Liver (tissue), 9 donors: Measurements from ENCODE around the gene SLC41A1. TPM values are rescaled to one million over a fixed set of nuclear protein-coding genes. Genes with fewer than 3 reads are reported as not detected.

Experiments
- DNase-seq: peaks from one replicate; pipeline ENCODE4 v3.0.0-alpha.2; 2017; ENCODE audit warnings: low spot score
- H3K27ac ChIP-seq, 2 donors: one replicate each; pipeline ENCODE4 v1.7.0; 2013; ENCODE audit warnings: inconsistent platforms in 2 of 2, low read length in 2 of 2, control low read depth in 1 of 2, low read depth in 1 of 2, mild to moderate bottlenecking in 1 of 2
- H3K27me3 ChIP-seq, 4 donors: one replicate each; pipeline versions ENCODE4 v1.6.1 to v1.7.0; 2013; ENCODE audit warnings: low read length in 3 of 4, inconsistent platforms in 1 of 4, mild to moderate bottlenecking in 1 of 4, moderate library complexity in 1 of 4; ENCODE audit not compliant: control insufficient read depth in 4 of 4, insufficient read depth in 4 of 4
- H3K36me3 ChIP-seq, 4 donors: one replicate each; pipeline versions ENCODE4 v1.6.1 to v1.7.0; 2013; ENCODE audit warnings: low read length in 3 of 4, mild to moderate bottlenecking in 3 of 4, low read depth in 1 of 4, moderate library complexity in 1 of 4; ENCODE audit not compliant: control insufficient read depth in 4 of 4, insufficient read depth in 3 of 4
- H3K4me1 ChIP-seq, 4 donors: one replicate each; pipeline versions ENCODE4 v1.6.1 to v1.7.0; 2013; ENCODE audit warnings: low read length in 3 of 4, mild to moderate bottlenecking in 3 of 4, moderate library complexity in 1 of 4; ENCODE audit not compliant: control insufficient read depth in 4 of 4, insufficient read depth in 4 of 4
- H3K4me3 ChIP-seq, 3 donors: one replicate each; pipeline versions ENCODE4 v1.6.1 to v1.7.0; 2013; ENCODE audit warnings: low read length in 3 of 3, control low read depth in 1 of 3, low read depth in 1 of 3, mild to moderate bottlenecking in 1 of 3
- H3K9ac ChIP-seq, 2 donors: one replicate each; pipeline ENCODE4 v1.7.0; 2013; ENCODE audit warnings: low read length in 2 of 2, mild to moderate bottlenecking in 2 of 2, moderate library complexity in 2 of 2, control low read depth in 1 of 2, low read depth in 1 of 2
- H3K9me3 ChIP-seq, 4 donors: one replicate each; pipeline versions ENCODE4 v1.6.1 to v1.7.0; 2013; ENCODE audit warnings: low read length in 3 of 4; ENCODE audit not compliant: control insufficient read depth in 4 of 4
- CTCF ChIP-seq: fragments of 150-350 bp; IDR thresholded peaks from 2 replicates; pipeline ENCODE4 v1.5.1; 2017; ENCODE audit warnings: improper control_type of control experiment, low read depth, low read length; ENCODE audit not compliant: missing input control
- EGR1 ChIP-seq, 2 donors: IDR thresholded peaks; 2 replicates each; pipeline ENCODE4 v1.6.1; 2016 to 2018; ENCODE audit warnings: antibody characterized with exemption in 2 of 2, low read depth in 2 of 2
- FOXA1 ChIP-seq: IDR thresholded peaks from 2 replicates; pipeline ENCODE4 v1.6.1; 2016; ENCODE audit warnings: antibody characterized with exemption
- FOXA2 ChIP-seq: IDR thresholded peaks from 2 replicates; pipeline ENCODE4 v1.6.1; 2016; ENCODE audit warnings: antibody characterized with exemption
- GABPA ChIP-seq, 2 donors: IDR thresholded peaks in 1 of 2; conservative IDR thresholded peaks in 1 of 2; 2 replicates each; pipeline ENCODE4 v1.6.1; 2016; ENCODE audit warnings: antibody characterized with exemption in 2 of 2, mild to moderate bottlenecking in 1 of 2, moderate library complexity in 1 of 2
- HNF4A ChIP-seq, 2 donors: conservative IDR thresholded peaks; 2 replicates each; pipeline ENCODE4 v1.6.1; 2016; ENCODE audit warnings: antibody characterized with exemption in 2 of 2, mild to moderate bottlenecking in 2 of 2
- JUND ChIP-seq, 2 donors: IDR thresholded peaks; 2 replicates each; pipeline ENCODE4 v1.6.1; 2016; ENCODE audit warnings: antibody characterized with exemption in 2 of 2
- NR2F2 ChIP-seq: IDR thresholded peaks from 2 replicates; pipeline ENCODE4 v1.6.1; 2016; ENCODE audit warnings: antibody characterized with exemption
- RAD21 ChIP-seq, 2 donors: IDR thresholded peaks; 2 replicates each; pipeline ENCODE4 v1.6.1; 2016; ENCODE audit warnings: antibody characterized with exemption in 2 of 2, mild to moderate bottlenecking in 2 of 2
- RXRA ChIP-seq, 2 donors: IDR thresholded peaks; 2 replicates each; pipeline ENCODE4 v1.6.1; 2017 to 2018; ENCODE audit warnings: antibody characterized with exemption in 2 of 2, mild to moderate bottlenecking in 1 of 2
- SP1 ChIP-seq: IDR thresholded peaks from 2 replicates; pipeline ENCODE4 v1.6.1; 2018; ENCODE audit warnings: antibody characterized with exemption, mild to moderate bottlenecking
- TAF1 ChIP-seq: conservative IDR thresholded peaks from 2 replicates; pipeline ENCODE4 v1.6.1; 2016; ENCODE audit warnings: antibody characterized with exemption, mild to moderate bottlenecking
- ZBTB33 ChIP-seq: IDR thresholded peaks from 2 replicates; pipeline ENCODE4 v1.6.1; 2016; ENCODE audit warnings: antibody characterized with exemption
- WGBS: extraction: QIAGEN DNeasy Blood & Tissue Kit; methylation state at CpG from one replicate; pipeline ENCODE4 v1.1.7; 2013; 5-methylcytosine and 5-hydroxymethylcytosine counted together
- polyA plus RNA-seq, 2 donors: library from polyadenylated mRNA; stranded (reverse) in 1 of 2; unstranded in 1 of 2; fragments of 200-250 nt in 1 of 2; fragments of >200 nt in 1 of 2; fragmentation: Nextera tagmentation in 1 of 2; extraction: Ambion mirVana in 1 of 2; gene quantifications; one replicate each; pipeline versions ENCODE4 v1.2.1 to v1.2.3, GENCODE V29; 2013 to 2015
- total RNA-seq, 2 donors: library from RNA; depleted of rRNA; stranded (reverse); fragments of >200 nt; gene quantifications; one replicate each; pipeline ENCODE4 v1.2.3, GENCODE V29; 2014
- TF ChIP-seq, protein P1 (sequence below): IDR thresholded peaks from 2 replicates; pipeline ENCODE4 v1.6.1; 2016; ENCODE audit warnings: antibody characterized with exemption, mild to moderate bottlenecking
- TF ChIP-seq, protein P2 (sequence below): IDR thresholded peaks from 2 replicates; pipeline ENCODE4 v1.6.1; 2016; ENCODE audit warnings: antibody characterized with exemption
- donor health status: healthy.
- donor health status: healthy.
- donor health status: healthy.
- donor health status: healthy.
- donor health status: healthy.

The SLC41A1 gene
- total and polyA plus RNA-seq, 4 donors: 2.6 to 9.1 (median 4.1) TPM

DNA sequence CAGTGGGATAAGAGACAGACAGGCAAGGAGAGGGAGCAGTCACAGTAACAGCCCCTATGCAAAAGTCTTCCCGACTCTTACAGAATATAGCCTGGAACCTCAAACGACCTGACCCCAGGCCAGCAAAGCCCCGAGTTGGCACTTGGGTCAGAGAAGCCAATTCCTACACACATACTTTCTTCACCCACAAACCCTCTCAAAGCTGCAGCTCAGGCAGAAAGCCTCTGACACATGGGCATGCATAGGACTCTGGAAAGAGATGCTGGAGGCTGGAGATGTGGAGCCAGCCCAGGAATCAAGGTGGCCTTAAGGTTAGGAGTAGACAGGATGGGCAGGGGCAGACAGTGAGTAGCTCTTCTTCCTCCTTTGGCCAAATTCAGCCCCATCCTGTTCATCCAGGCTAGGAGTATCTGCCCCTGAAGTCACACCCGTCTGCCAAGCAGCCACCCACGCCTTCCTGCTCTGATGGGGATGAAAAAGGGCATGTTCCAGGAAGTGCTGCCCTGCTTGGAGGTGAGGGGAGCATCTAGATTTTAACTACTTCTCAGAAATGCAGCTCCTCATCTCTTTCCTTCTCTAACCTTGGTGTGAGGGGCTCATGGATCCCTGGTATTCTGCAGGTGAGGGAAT is 7.8 kb downstream of the SLC41A1 start:
- TF ChIP-seq FOXA1 (no peak), ZBTB33 (no peak), RXRA (IDR thresholded peaks at IDR 0.05) (no peak), HNF4A (conservative IDR thresholded peaks at IDR 0.05) (no peak), SP1 (no peak), CTCF (no peak)
- TF ChIP-seq, protein P1, sequence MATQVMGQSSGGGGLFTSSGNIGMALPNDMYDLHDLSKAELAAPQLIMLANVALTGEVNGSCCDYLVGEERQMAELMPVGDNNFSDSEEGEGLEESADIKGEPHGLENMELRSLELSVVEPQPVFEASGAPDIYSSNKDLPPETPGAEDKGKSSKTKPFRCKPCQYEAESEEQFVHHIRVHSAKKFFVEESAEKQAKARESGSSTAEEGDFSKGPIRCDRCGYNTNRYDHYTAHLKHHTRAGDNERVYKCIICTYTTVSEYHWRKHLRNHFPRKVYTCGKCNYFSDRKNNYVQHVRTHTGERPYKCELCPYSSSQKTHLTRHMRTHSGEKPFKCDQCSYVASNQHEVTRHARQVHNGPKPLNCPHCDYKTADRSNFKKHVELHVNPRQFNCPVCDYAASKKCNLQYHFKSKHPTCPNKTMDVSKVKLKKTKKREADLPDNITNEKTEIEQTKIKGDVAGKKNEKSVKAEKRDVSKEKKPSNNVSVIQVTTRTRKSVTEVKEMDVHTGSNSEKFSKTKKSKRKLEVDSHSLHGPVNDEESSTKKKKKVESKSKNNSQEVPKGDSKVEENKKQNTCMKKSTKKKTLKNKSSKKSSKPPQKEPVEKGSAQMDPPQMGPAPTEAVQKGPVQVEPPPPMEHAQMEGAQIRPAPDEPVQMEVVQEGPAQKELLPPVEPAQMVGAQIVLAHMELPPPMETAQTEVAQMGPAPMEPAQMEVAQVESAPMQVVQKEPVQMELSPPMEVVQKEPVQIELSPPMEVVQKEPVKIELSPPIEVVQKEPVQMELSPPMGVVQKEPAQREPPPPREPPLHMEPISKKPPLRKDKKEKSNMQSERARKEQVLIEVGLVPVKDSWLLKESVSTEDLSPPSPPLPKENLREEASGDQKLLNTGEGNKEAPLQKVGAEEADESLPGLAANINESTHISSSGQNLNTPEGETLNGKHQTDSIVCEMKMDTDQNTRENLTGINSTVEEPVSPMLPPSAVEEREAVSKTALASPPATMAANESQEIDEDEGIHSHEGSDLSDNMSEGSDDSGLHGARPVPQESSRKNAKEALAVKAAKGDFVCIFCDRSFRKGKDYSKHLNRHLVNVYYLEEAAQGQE: no peak
- TF ChIP-seq, protein P2, sequence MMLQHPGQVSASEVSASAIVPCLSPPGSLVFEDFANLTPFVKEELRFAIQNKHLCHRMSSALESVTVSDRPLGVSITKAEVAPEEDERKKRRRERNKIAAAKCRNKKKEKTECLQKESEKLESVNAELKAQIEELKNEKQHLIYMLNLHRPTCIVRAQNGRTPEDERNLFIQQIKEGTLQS: no peak
- Histone ChIP-seq H3K4me1 (peaks cover 0 to 7% (median 0%) of the 10 kb centered on the region in 4 donors), H3K4me3 (no peak overlapping the region), H3K27ac (no peak overlapping the region), H3K9me3 (no peaks in the 10 kb centered on the region), H3K27me3 (no peaks in the 10 kb centered on the region), H3K9ac (no peak overlapping the region), H3K36me3 (no peaks in the 10 kb centered on the region)
- 77% methylated on average over 5 of the region's 5 CpGs for WGBS
- DNase-seq: no peak

- 95% methylated on average over 2 of the region's 2 CpGs for WGBS
- no peak overlapping the region for H3K27ac ChIP-seq
- no peak for TF ChIP-seq ZBTB33
- no peak for TF ChIP-seq EGR1 (IDR thresholded peaks at IDR 0.05; ENCODE audit: low read depth in 2 of 2)
- TF ChIP-seq JUND (IDR thresholded peaks at IDR 0.05): no peak
- no peak for TF ChIP-seq CTCF
- TF ChIP-seq TAF1: no peak
- no peak for TF ChIP-seq FOXA1
- no peak for TF ChIP-seq GABPA (IDR thresholded peaks at IDR 0.05 in 1 of 2, conservative IDR thresholded peaks at IDR 0.05 in 1 of 2)
- no peak for TF ChIP-seq NR2F2
- TF ChIP-seq, protein P2: no peak
- TF ChIP-seq RAD21 (IDR thresholded peaks at IDR 0.05): no peak
- TF ChIP-seq FOXA2: no peak
Measured at GRCh38 chr1:205804605-205805004, 8.4 kb downstream of the SLC41A1 start.

More at GRCh38 chr1:205804605-205805004, 8.4 kb downstream of the SLC41A1 start:
- no peak overlapping the region for H3K9ac ChIP-seq
- H3K4me1 ChIP-seq: peaks cover 0 to under 1% (median 0%) of the 10 kb centered on the region in 4 donors
- no peaks in the 10 kb centered on the region for H3K9me3 ChIP-seq
- no peaks in the 10 kb centered on the region for H3K27me3 ChIP-seq
- no peaks in the 10 kb centered on the region for H3K36me3 ChIP-seq
- no peak for DNase-seq
- H3K4me3 ChIP-seq: no peak overlapping the region
